Measurements from ENCODE around the gene POP7. TPM values are rescaled to one million over a fixed set of nuclear protein-coding genes. Genes with fewer than 3 reads are reported as not detected.
"Not testable (repeated sequence)": the region's sequence is repeated elsewhere in the genome, so short reads cannot be mapped to it uniquely, and the experiment has no call there.

Gene POP7
- polyA plus RNA-seq, 3 donors, result 29.4 to 33.3 (median 32.6) TPM

- DNase-seq, result no peak
Observed at GRCh38 chr7:100687751-100688300, 18.1 kb upstream of the POP7 start.

- DNase-seq, result no peak
Observed at GRCh38 chr7:100688326-100688860, 17.5 kb upstream of the POP7 start.

- no peak for DNase-seq
Observed at GRCh38 chr7:100689230-100690135, 16.4 kb upstream of the POP7 start.

GRCh38 chr7:100691676-100692577, 14.0 kb upstream of the POP7 start:
- peak; percentile 82 for DNase-seq

- DNase-seq, result no peak
Observed at GRCh38 chr7:100692578-100692961, 13.4 kb upstream of the POP7 start.

- DNase-seq, result no peak
Observed at GRCh38 chr7:100693312-100694097, 12.4 kb upstream of the POP7 start.

GRCh38 chr7:100694098-100694745, 11.7 kb upstream of the POP7 start, which contains the start of gene GIGYF1:
Gene GIGYF1 (minus strand): TSS chr7:100694250. CDS start chr7:100688238, 6,012 bp downstream.
- DNase-seq, result no peak

GRCh38 chr7:100696123-100696521, 9.8 kb upstream of the POP7 start:
- DNase-seq, result no peak

- no peak for DNase-seq
Observed at GRCh38 chr7:100699018-100699417, 6.9 kb upstream of the POP7 start.

GRCh38 chr7:100701089-100701488, 4.8 kb upstream of the POP7 start:
- DNase-seq, result not testable (repeated sequence)

GRCh38 chr7:100705320-100705752, 585 bp upstream of the POP7 start:
- DNase-seq, result peak; percentile 80

- DNase-seq, result no peak
Observed at GRCh38 chr7:100706672-100707311, 871 bp downstream of the POP7 start.

- no peak for DNase-seq
Observed at GRCh38 chr7:100708395-100708794, 2.5 kb downstream of the POP7 start.

GRCh38 chr7:100710452-100710851, 4.5 kb downstream of the POP7 start:
- no peak for DNase-seq

- no peak for DNase-seq
Observed at GRCh38 chr7:100711369-100711768, 5.4 kb downstream of the POP7 start.

- no peak for DNase-seq
Observed at GRCh38 chr7:100714725-100715124, 8.8 kb downstream of the POP7 start.

GRCh38 chr7:100717073-100717472, 11.2 kb downstream of the POP7 start:
- not testable (repeated sequence) for DNase-seq

- no peak for DNase-seq
Observed at GRCh38 chr7:100719523-100720278, 13.8 kb downstream of the POP7 start.

- DNase-seq, result no peak
Observed at GRCh38 chr7:100720279-100720670, 14.4 kb downstream of the POP7 start, which contains the start of gene EPO. Gene EPO (plus strand): TSS chr7:100720468. CDS start chr7:100720981, 513 bp downstream.

All from renal pelvis (tissue), 4 donors.